Mucosa of descending colon (tissue), 3 donors: ENCODE measurements around the gene ATG10. TPM values are rescaled to one million over a fixed set of nuclear protein-coding genes. Genes with fewer than 3 reads are reported as not detected.
"Not testable (repeated sequence)": the region's sequence is repeated elsewhere in the genome, so short reads cannot be mapped to it uniquely, and the experiment has no call there.

ENCODE experiments used
- ATAC-seq: fragments of 200-7000 bp; cut with Tn5 transposase; one replicate; pipeline ENCODE4 v1.9.1; 2020; ENCODE audit warnings: mild to moderate bottlenecking, moderate library complexity
- DNase-seq, 3 donors: peaks; one replicate each; pipeline ENCODE4 v3.0.0-alpha.2; 2020
- H3K36me3 ChIP-seq: fragments of 200-600 bp; one replicate; pipeline ENCODE4 v1.8.0; 2021; ENCODE audit warnings: low read depth, mild to moderate bottlenecking
- H3K4me1 ChIP-seq: fragments of 200-600 bp; one replicate; pipeline ENCODE4 v1.8.0; 2021; ENCODE audit warnings: low read depth, mild to moderate bottlenecking
- H3K4me3 ChIP-seq: fragments of 200-600 bp; one replicate; pipeline ENCODE4 v1.8.0; 2021; ENCODE audit warnings: mild to moderate bottlenecking
- H3K9me3 ChIP-seq: fragments of 200-600 bp; one replicate; pipeline ENCODE4 v1.8.0; 2021; ENCODE audit warnings: mild to moderate bottlenecking
- CTCF ChIP-seq: fragments of 200-600 bp; IDR thresholded peaks from one replicate; pipeline ENCODE4 v1.8.0; 2022; ENCODE audit warnings: antibody characterized with exemption, mild to moderate bottlenecking
- intact Hi-C, 2 donors: fragments of 100-400 bp; cut with DNase I in 1 of 2; cut with micrococcal nuclease in 1 of 2; formaldehyde crosslinking; loops; one replicate each; pipeline versions ENCODE4 v1.11.0 to v1.11.1; 2022; cut with DNase I, micrococcal nuclease
- total RNA-seq, 3 donors: library from RNA; stranded (reverse); fragmentation: NEBNext Ultra II Directional in 2 of 3; extraction: Animal tissue kit (Norgen Biotek cat#: 25700) in 2 of 3; gene quantifications; one replicate each; pipeline versions ENCODE4 v1.2.1 to v1.2.4, GENCODE V29; 2021 to 2023
- donor health status: DM: no; HTN: no; CAD: no; lungs with moderate emphysema.
- donor health status: DM: no; HTN: no; CAD: no.
- donor health status: DM: no; HTN: yes; CAD: no.

ATG10 gene
- total RNA-seq, 3 donors from 2014 or later, result 5.9 to 8.8 (median 7.0) TPM

- ATAC-seq, result no peak
- Histone ChIP-seq H3K4me3 (no peak overlapping the region), H3K36me3 (no peaks in the 10 kb centered on the region), H3K4me1 (no peaks in the 10 kb centered on the region), H3K9me3 (no peaks in the 10 kb centered on the region)
- no peak for TF ChIP-seq CTCF
- DNase-seq, result no peak
- intact Hi-C loops, result no loop called here
Observed at GRCh38 chr5:81986126-81986525, 14.3 kb downstream of the ATG10 start.

GRCh38 chr5:81989204-81989603 lies 17.4 kb downstream of the ATG10 start:
- DNase-seq (no peak), ATAC-seq (no peak)
- no peak overlapping the region for H3K4me3 ChIP-seq
- intact Hi-C loops, result no loop called here
- H3K9me3 ChIP-seq, result no peaks in the 10 kb centered on the region
- no peaks in the 10 kb centered on the region for H3K4me1 ChIP-seq
- no peaks in the 10 kb centered on the region for H3K36me3 ChIP-seq
- no peak for TF ChIP-seq CTCF

- no peaks in the 10 kb centered on the region for H3K36me3 ChIP-seq
- no peaks in the 10 kb centered on the region for H3K4me1 ChIP-seq
- intact Hi-C loops, result no loop called here
- no peak for TF ChIP-seq CTCF
- H3K9me3 ChIP-seq, result no peaks in the 10 kb centered on the region
- no peak overlapping the region for H3K4me3 ChIP-seq
- ATAC-seq (no peak), DNase-seq (no peak)
Observed at GRCh38 chr5:81994679-81995078, 22.9 kb downstream of the ATG10 start.

GRCh38 chr5:81995407-81995806 lies 23.6 kb downstream of the ATG10 start:
- Histone ChIP-seq H3K9me3 (no peaks in the 10 kb centered on the region), H3K4me3 (no peak overlapping the region), H3K36me3 (no peaks in the 10 kb centered on the region), H3K4me1 (no peaks in the 10 kb centered on the region)
- ATAC-seq (no peak), DNase-seq (no peak)
- intact Hi-C loops, result no loop called here
- no peak for TF ChIP-seq CTCF

GRCh38 chr5:82004511-82004910 lies 32.7 kb downstream of the ATG10 start:
- no peak for ATAC-seq
- no peaks in the 10 kb centered on the region for H3K36me3 ChIP-seq
- TF ChIP-seq CTCF, result no peak
- intact Hi-C loops, result no loop called here
- DNase-seq, result no peak
- H3K4me1 ChIP-seq, result no peaks in the 10 kb centered on the region
- H3K4me3 ChIP-seq, result no peak overlapping the region
- no peaks in the 10 kb centered on the region for H3K9me3 ChIP-seq

GRCh38 chr5:82009869-82010268 lies 38.0 kb downstream of the ATG10 start:
- H3K4me3 ChIP-seq, ATAC-seq, H3K36me3 ChIP-seq, intact Hi-C loops, H3K4me1 ChIP-seq, DNase-seq, H3K9me3 ChIP-seq: not testable (repeated sequence)
